HUES48 (cell line): ENCODE measurements around the gene EIF5AL1.
"Not testable (repeated sequence)": the region's sequence is repeated elsewhere in the genome, so short reads cannot be mapped to it uniquely, and the experiment has no call there.

Experiments
- H3K27ac ChIP-seq: one replicate; pipeline ENCODE4 v1.7.0; 2013; ENCODE audit warnings: low read depth, low read length, inconsistent platforms
- H3K27me3 ChIP-seq: 2 replicates; pipeline ENCODE4 v1.6.1; 2013; ENCODE audit warnings: mild to moderate bottlenecking, low read length; ENCODE audit not compliant: control insufficient read depth, insufficient read depth
- H3K36me3 ChIP-seq: 2 replicates; pipeline ENCODE4 v1.6.1; 2013; ENCODE audit warnings: low read length; ENCODE audit not compliant: control insufficient read depth, insufficient read depth
- H3K4me1 ChIP-seq: 2 replicates; pipeline ENCODE4 v1.6.1; 2013; ENCODE audit warnings: mild to moderate bottlenecking, low read length; ENCODE audit not compliant: control insufficient read depth, insufficient read depth
- H3K4me3 ChIP-seq: 2 replicates; pipeline ENCODE4 v1.5.1; 2013; ENCODE audit warnings: mild to moderate bottlenecking, low read depth, low read length
- H3K9ac ChIP-seq: 2 replicates; pipeline ENCODE4 v1.6.1; 2013; ENCODE audit warnings: mild to moderate bottlenecking, low read depth, low read length, moderate library complexity
- H3K9me3 ChIP-seq: 2 replicates; pipeline ENCODE4 v1.6.1; 2013; ENCODE audit warnings: low read length; ENCODE audit not compliant: control insufficient read depth, insufficient read depth

The EIF5AL1 gene

GRCh38 chr10:79542626-79543025, 30.3 kb downstream of the EIF5AL1 start:
- Histone ChIP-seq H3K4me3 (no peak overlapping the region), H3K27me3 (no peaks in the 10 kb centered on the region), H3K36me3 (no peaks in the 10 kb centered on the region), H3K9ac (no peak overlapping the region), H3K9me3 (no peaks in the 10 kb centered on the region), H3K4me1 (no peaks in the 10 kb centered on the region), H3K27ac (no peak overlapping the region)

- H3K4me1 ChIP-seq, H3K27me3 ChIP-seq, H3K9me3 ChIP-seq: not testable (repeated sequence)
These were observed 32.1 kb downstream of the EIF5AL1 start for GRCh38 chr10:79544408-79544807.

GRCh38 chr10:79544926-79545659, 32.8 kb downstream of the EIF5AL1 start:
- H3K4me1 ChIP-seq, H3K9me3 ChIP-seq, H3K9ac ChIP-seq, H3K4me3 ChIP-seq, H3K36me3 ChIP-seq, H3K27ac ChIP-seq, H3K27me3 ChIP-seq: not testable (repeated sequence)

More at GRCh38 chr10:79544408-79544807, 32.1 kb downstream of the EIF5AL1 start:
- not testable (repeated sequence) for H3K9ac ChIP-seq, H3K4me3 ChIP-seq, H3K36me3 ChIP-seq, H3K27ac ChIP-seq

- not testable (repeated sequence) for H3K9me3 ChIP-seq, H3K36me3 ChIP-seq, H3K9ac ChIP-seq, H3K27ac ChIP-seq, H3K4me1 ChIP-seq, H3K4me3 ChIP-seq, H3K27me3 ChIP-seq
These were observed 34.8 kb downstream of the EIF5AL1 start for GRCh38 chr10:79547128-79547527.

- Histone ChIP-seq H3K9ac (no peak overlapping the region), H3K9me3 (no peaks in the 10 kb centered on the region), H3K4me1 (no peaks in the 10 kb centered on the region), H3K27me3 (no peaks in the 10 kb centered on the region; the same call in 1 of the 2 replicates), H3K4me3 (no peak overlapping the region), H3K27ac (no peak overlapping the region), H3K36me3 (no peaks in the 10 kb centered on the region)
These were observed 35.6 kb downstream of the EIF5AL1 start for GRCh38 chr10:79547973-79548372.

- Histone ChIP-seq H3K27ac (no peak overlapping the region), H3K27me3 (no peaks in the 10 kb centered on the region; the same call in 1 of the 2 replicates), H3K4me1 (no peaks in the 10 kb centered on the region), H3K9me3 (no peaks in the 10 kb centered on the region), H3K9ac (no peak overlapping the region), H3K4me3 (no peak overlapping the region), H3K36me3 (no peaks in the 10 kb centered on the region)
These were observed 39.8 kb downstream of the EIF5AL1 start for GRCh38 chr10:79552143-79552542.

GRCh38 chr10:79555354-79556309, 43.3 kb downstream of the EIF5AL1 start:
- no peak overlapping the region for H3K4me3 ChIP-seq
- no peak overlapping the region for H3K9ac ChIP-seq
- no peaks in the 10 kb centered on the region for H3K36me3 ChIP-seq
- no peaks in the 10 kb centered on the region; the same call in 1 of the 2 replicates for H3K27me3 ChIP-seq
- H3K27ac ChIP-seq, result no peak overlapping the region
- no peaks in the 10 kb centered on the region for H3K4me1 ChIP-seq
- H3K9me3 ChIP-seq, result no peaks in the 10 kb centered on the region

- not testable (repeated sequence) for H3K4me3 ChIP-seq, H3K9me3 ChIP-seq, H3K4me1 ChIP-seq, H3K27me3 ChIP-seq, H3K27ac ChIP-seq, H3K36me3 ChIP-seq, H3K9ac ChIP-seq
These were observed 44.6 kb downstream of the EIF5AL1 start for GRCh38 chr10:79556961-79557360.

GRCh38 chr10:79559726-79560125, 47.4 kb downstream of the EIF5AL1 start:
- no peaks in the 10 kb centered on the region for H3K4me1 ChIP-seq
- H3K4me3 ChIP-seq, result no peak overlapping the region
- H3K27ac ChIP-seq, result no peak overlapping the region
- no peaks in the 10 kb centered on the region for H3K9me3 ChIP-seq
- H3K36me3 ChIP-seq, result no peaks in the 10 kb centered on the region
- peaks cover 16% of the 10 kb centered on the region for H3K27me3 ChIP-seq
- H3K9ac ChIP-seq, result no peak overlapping the region

GRCh38 chr10:79560160-79560709, 47.9 kb downstream of the EIF5AL1 start, which contains the start of gene SFTPA2:
Gene SFTPA2, minus strand, starts transcription at chr10:79560407. Its CDS starts 924 bp downstream, at chr10:79559483.
- H3K4me1 ChIP-seq, result no peaks in the 10 kb centered on the region
- H3K27ac ChIP-seq, result no peak within 1 kb of the TSS
- H3K4me3 ChIP-seq, result no peak within 1 kb of the TSS
- no peaks in the 10 kb centered on the region for H3K9me3 ChIP-seq
- no peak within 1 kb of the TSS for H3K9ac ChIP-seq
- H3K36me3 ChIP-seq, result no peaks in the 10 kb centered on the region
- peaks cover 16% of the 10 kb centered on the region for H3K27me3 ChIP-seq

- H3K27ac ChIP-seq, result no peak overlapping the region
- H3K4me3 ChIP-seq, result no peak overlapping the region
- peaks cover 16% of the 10 kb centered on the region for H3K27me3 ChIP-seq
- no peaks in the 10 kb centered on the region for H3K36me3 ChIP-seq
- no peaks in the 10 kb centered on the region for H3K4me1 ChIP-seq
- H3K9ac ChIP-seq, result no peak overlapping the region
- H3K9me3 ChIP-seq, result no peaks in the 10 kb centered on the region
These were observed 48.9 kb downstream of the EIF5AL1 start for GRCh38 chr10:79561257-79561656.
